ENCODE results near the gene INPP5D. TPM values are rescaled to one million over a fixed set of nuclear protein-coding genes. Genes with fewer than 3 reads are reported as not detected.

The INPP5D gene
- total RNA-seq, 4 donors from 2014 or later: 22.8 to 55.3 (median 42.1) TPM

GRCh38 chr2:233130024-233130423 is 69.9 kb downstream of the INPP5D start:
- peaks cover 0 to 6% (median 0%) of the 10 kb centered on the region in 4 donors for H3K4me1 ChIP-seq
- H3K27ac ChIP-seq: no peak overlapping the region
- no peaks in the 10 kb centered on the region for H3K27me3 ChIP-seq
- no peaks in the 10 kb centered on the region for H3K9me3 ChIP-seq
- H3K4me3 ChIP-seq: no peak overlapping the region
- TF ChIP-seq EP300 (IDR thresholded peaks at IDR 0.05): no peak
- no peak for TF ChIP-seq POLR2A (IDR thresholded peaks at IDR 0.05)
- no peak for TF ChIP-seq CTCF (IDR thresholded peaks at IDR 0.05)
- DNase-seq (ENCODE audit: low spot score in 2 of 2): no peak
- H3K36me3 ChIP-seq: no peaks in the 10 kb centered on the region
- 75% methylated on average over 6 of the region's 6 CpGs for WGBS, 2 donors

- H3K27me3 ChIP-seq: no peaks in the 10 kb centered on the region
These were observed 70.4 kb downstream of the INPP5D start for GRCh38 chr2:233130481-233131020.

GRCh38 chr2:233131936-233132720 is 72.0 kb downstream of the INPP5D start:
- H3K4me1 ChIP-seq: peaks cover 0 to 6% (median 0%) of the 10 kb centered on the region in 4 donors
- TF ChIP-seq POLR2A (IDR thresholded peaks at IDR 0.05) (no peak), CTCF (IDR thresholded peaks at IDR 0.05) (no peak), EP300 (IDR thresholded peaks at IDR 0.05) (no peak)
- no peaks in the 10 kb centered on the region for H3K27me3 ChIP-seq
- H3K4me3 ChIP-seq: no peak overlapping the region
- DNase-seq (ENCODE audit: low spot score in 2 of 2): no peak
- WGBS, 2 donors: 81% methylated on average over 9 of the region's 9 CpGs
- H3K36me3 ChIP-seq: peaks cover 0 to 5% (median 0%) of the 10 kb centered on the region in 3 donors
- peaks cover 0 to 11% (median 0%) of the 10 kb centered on the region in 4 donors for H3K9me3 ChIP-seq
- H3K27ac ChIP-seq: no peak overlapping the region

More at GRCh38 chr2:233130481-233131020, 70.4 kb downstream of the INPP5D start:
- TF ChIP-seq EP300 (IDR thresholded peaks at IDR 0.05) (no peak), CTCF (IDR thresholded peaks at IDR 0.05) (no peak), POLR2A (IDR thresholded peaks at IDR 0.05) (no peak)
- peaks cover 0 to 1% (median 0%) of the 10 kb centered on the region in 4 donors for H3K9me3 ChIP-seq
- no peak for DNase-seq (ENCODE audit: low spot score in 2 of 2)
- H3K36me3 ChIP-seq: no peaks in the 10 kb centered on the region
- no peak overlapping the region for H3K27ac ChIP-seq
- peaks cover 0 to 6% (median 0%) of the 10 kb centered on the region in 4 donors for H3K4me1 ChIP-seq
- H3K4me3 ChIP-seq: no peak overlapping the region
- WGBS, 2 donors: 35 to 44% methylated on average over 4 to 7 of the region's 7 CpGs

GRCh38 chr2:233133239-233133638 is 73.1 kb downstream of the INPP5D start:
- H3K27ac ChIP-seq: no peak overlapping the region
- no peaks in the 10 kb centered on the region for H3K27me3 ChIP-seq
- H3K4me3 ChIP-seq: no peak overlapping the region
- DNase-seq (ENCODE audit: low spot score in 2 of 2): no peak
- peaks cover 0 to 6% (median 0%) of the 10 kb centered on the region in 4 donors for H3K4me1 ChIP-seq
- TF ChIP-seq CTCF (IDR thresholded peaks at IDR 0.05) (no peak), EP300 (IDR thresholded peaks at IDR 0.05) (no peak), POLR2A (IDR thresholded peaks at IDR 0.05) (no peak)
- WGBS, 2 donors: 56% methylated on average over 1 of the region's 1 CpG; no CpG with 5 or more reads in 1 of the 2 donors
- peaks cover 0 to 11% (median 0%) of the 10 kb centered on the region in 4 donors for H3K9me3 ChIP-seq
- H3K36me3 ChIP-seq: peaks cover 0 to 5% (median 0%) of the 10 kb centered on the region in 3 donors

DNA sequence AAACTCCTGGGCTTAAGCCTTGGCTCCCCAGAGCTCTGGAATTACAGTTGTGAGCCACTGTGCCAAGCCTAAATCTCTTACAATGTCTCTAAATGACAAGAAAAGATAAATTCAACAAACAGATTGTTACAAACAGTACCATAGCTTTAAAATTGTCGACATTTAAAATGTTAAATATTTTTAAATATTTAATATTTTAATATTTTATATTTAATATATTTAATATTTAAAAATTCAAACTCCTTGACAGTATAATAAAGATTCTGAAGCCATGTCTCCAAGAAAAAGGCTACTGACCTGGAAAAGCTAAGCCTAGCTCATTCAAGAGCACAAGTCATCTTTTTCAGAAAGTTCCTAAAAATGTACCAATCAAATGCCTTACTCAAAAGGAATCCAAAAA is 75.3 kb downstream of the INPP5D start:
- H3K9me3 ChIP-seq: peaks cover 0 to 11% (median 0%) of the 10 kb centered on the region in 4 donors
- no peaks in the 10 kb centered on the region for H3K27me3 ChIP-seq
- H3K27ac ChIP-seq: no peak overlapping the region
- peaks cover 0 to 5% (median 0%) of the 10 kb centered on the region in 3 donors for H3K36me3 ChIP-seq
- TF ChIP-seq CTCF (IDR thresholded peaks at IDR 0.05) (no peak), EP300 (IDR thresholded peaks at IDR 0.05) (no peak), POLR2A (IDR thresholded peaks at IDR 0.05) (no peak)
- DNase-seq (ENCODE audit: low spot score in 2 of 2): no peak
- H3K4me3 ChIP-seq: no peak overlapping the region
- WGBS, 2 donors: 80 to 97% methylated on average over 1 of the region's 1 CpG
- peaks cover 0 to 4% (median 0%) of the 10 kb centered on the region in 4 donors for H3K4me1 ChIP-seq
